Measurements from ENCODE around the gene MRPS12. TPM values are rescaled to one million over a fixed set of nuclear protein-coding genes. Genes with fewer than 3 reads are reported as not detected.
"Not testable (repeated sequence)": the region's sequence is repeated elsewhere in the genome, so short reads cannot be mapped to it uniquely, and the experiment has no call there.

Gene MRPS12
- total RNA-seq, 4 donors from 2014 or later = 29.9 to 43.9 (median 33.1) TPM

DNA sequence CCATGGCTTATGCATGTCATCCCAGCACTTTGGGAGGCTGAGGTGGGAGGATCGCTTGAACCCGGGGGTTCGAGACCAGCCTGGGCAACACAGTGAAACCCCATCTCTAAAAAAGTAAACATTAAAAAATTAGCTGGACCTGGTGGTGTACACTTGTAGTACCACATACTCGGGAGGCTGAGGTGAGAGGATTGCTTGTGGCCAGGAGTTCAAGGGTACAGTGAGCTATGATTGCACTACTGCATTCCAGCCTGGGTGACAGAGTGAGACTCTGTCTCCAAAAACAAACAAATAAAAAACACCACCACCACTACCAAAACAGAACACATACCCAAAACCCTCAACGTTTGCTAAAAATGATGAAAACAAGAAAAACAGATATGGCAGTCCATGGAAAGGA, 28.9 kb downstream of the MRPS12 start:
- H3K4me3 ChIP-seq = no peak overlapping the region
- 81% methylated on average over 5 of the region's 5 CpGs for WGBS, 2 donors
- no peak for TF ChIP-seq POLR2A (IDR thresholded peaks at IDR 0.05)
- no peak for DNase-seq (ENCODE audit: low spot score in 2 of 2)
- no peaks in the 10 kb centered on the region for H3K9me3 ChIP-seq
- H3K27ac ChIP-seq = no peak overlapping the region
- H3K36me3 ChIP-seq = peaks cover 0 to 21% (median 0%) of the 10 kb centered on the region in 3 donors
- H3K4me1 ChIP-seq = peaks cover 0 to 11% (median 0%) of the 10 kb centered on the region in 4 donors
- no peaks in the 10 kb centered on the region for H3K27me3 ChIP-seq

DNA sequence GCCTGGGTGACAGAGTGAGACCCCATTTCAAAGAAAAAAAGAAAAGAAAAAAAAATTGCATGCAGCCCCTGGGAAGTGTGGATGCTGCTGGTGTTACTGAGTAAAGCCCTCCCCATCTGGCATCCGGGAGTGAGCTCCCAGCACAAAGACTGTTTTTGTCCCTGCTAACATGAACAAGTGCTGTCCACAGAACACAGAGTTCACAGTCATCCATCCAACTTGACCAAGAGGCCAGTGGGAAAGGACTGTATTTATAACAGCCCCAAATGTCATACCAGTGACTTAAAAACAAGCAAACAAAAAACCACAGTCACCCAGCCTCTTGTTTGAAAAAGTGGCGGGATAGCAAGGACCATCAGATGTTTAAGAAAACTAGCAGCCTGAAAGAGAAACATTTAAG, 34.0 kb downstream of the MRPS12 start:
- DNase-seq (ENCODE audit: low spot score in 2 of 2) = no peak
- TF ChIP-seq POLR2A (IDR thresholded peaks at IDR 0.05) (no peak), EP300 (IDR thresholded peaks at IDR 0.05) (no peak)
- TF ChIP-seq, protein P1, sequence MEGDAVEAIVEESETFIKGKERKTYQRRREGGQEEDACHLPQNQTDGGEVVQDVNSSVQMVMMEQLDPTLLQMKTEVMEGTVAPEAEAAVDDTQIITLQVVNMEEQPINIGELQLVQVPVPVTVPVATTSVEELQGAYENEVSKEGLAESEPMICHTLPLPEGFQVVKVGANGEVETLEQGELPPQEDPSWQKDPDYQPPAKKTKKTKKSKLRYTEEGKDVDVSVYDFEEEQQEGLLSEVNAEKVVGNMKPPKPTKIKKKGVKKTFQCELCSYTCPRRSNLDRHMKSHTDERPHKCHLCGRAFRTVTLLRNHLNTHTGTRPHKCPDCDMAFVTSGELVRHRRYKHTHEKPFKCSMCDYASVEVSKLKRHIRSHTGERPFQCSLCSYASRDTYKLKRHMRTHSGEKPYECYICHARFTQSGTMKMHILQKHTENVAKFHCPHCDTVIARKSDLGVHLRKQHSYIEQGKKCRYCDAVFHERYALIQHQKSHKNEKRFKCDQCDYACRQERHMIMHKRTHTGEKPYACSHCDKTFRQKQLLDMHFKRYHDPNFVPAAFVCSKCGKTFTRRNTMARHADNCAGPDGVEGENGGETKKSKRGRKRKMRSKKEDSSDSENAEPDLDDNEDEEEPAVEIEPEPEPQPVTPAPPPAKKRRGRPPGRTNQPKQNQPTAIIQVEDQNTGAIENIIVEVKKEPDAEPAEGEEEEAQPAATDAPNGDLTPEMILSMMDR (IDR thresholded peaks at IDR 0.05) = no peak
- 77 to 87% methylated on average over 2 of the region's 2 CpGs for whole genome bisulfite sequencing, 2 donors
- H3K27me3 ChIP-seq = no peaks in the 10 kb centered on the region
- H3K9me3 ChIP-seq = no peaks in the 10 kb centered on the region
- no peak overlapping the region for H3K4me3 ChIP-seq
- H3K36me3 ChIP-seq = peaks cover 0 to 16% (median 0%) of the 10 kb centered on the region in 3 donors
- H3K27ac ChIP-seq = no peak overlapping the region
- H3K4me1 ChIP-seq = peaks cover 0 to 11% (median 0%) of the 10 kb centered on the region in 4 donors

DNA sequence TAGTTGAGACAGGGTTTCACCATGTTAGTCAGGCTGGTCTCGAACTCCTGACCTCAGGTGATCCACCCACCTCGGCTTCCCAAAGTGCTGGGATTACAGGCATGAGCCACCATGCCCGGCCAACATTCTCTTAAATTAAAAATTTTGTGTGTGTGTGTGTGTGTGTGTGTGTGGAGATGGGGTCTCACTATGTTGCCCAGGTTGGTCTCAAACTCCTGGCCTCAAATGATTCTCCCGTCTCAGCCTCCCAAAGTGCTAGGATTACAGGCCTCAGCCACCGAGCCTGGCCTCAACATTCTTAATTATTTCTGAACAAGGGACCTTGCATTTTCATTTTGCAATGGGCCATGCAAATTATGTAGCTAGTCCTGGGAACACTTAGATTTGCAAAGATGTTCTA, 35.4 kb downstream of the MRPS12 start:
- DNase-seq (ENCODE audit: low spot score in 2 of 2); H3K27me3 ChIP-seq; H3K27ac ChIP-seq; H3K9me3 ChIP-seq; H3K4me3 ChIP-seq: not testable (repeated sequence)
- H3K4me1 ChIP-seq = peaks cover 0 to 15% (median 0%) of the 10 kb centered on the region in 4 donors
- H3K36me3 ChIP-seq = peaks cover 0 to 21% (median 0%) of the 10 kb centered on the region in 3 donors
- 93 to 97% methylated on average over 5 of the region's 5 CpGs for WGBS, 2 donors

DNA sequence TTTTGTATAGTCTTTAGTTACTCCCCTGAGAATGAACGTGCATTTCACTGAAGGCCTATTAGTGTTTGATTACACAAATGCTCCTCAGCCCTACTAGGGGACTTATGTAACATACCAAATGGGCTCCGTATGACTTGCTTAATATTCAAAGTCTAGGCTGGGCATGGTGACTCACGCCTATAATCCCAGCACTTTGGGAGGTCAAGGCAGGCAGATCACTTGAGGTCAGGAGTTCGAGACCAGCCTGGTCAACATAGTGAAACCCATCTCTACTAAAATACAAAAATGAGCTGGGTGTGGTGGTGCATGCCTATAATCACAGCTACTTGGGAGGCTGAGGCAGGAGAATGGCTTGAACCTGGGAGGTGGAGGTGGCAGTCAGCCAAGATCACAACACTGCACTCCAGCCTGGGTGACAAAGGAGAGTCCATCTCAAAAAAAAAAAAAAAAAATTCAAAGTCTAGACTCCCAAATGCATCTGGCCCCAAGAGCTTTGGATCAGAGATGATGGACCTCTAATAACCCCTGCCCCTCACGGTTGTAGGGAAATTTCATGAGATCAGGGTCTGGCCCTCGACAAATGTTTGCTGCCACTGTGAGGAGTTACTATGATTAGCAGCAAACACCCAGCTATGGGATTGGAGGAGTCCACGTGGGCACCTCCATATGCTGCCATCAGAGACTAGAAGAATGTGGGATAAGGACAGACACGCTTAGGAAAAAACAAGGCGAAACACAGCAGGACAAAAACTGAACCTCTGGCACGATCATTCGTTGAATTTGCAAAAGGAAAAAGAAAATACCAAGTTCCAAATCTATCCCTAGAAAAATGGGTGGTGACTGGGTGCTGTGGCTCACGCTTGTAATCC, 40.2 kb downstream of the MRPS12 start:
- Histone ChIP-seq H3K4me1 (peaks cover 0 to 10% (median 0%) of the 10 kb centered on the region in 4 donors), H3K27ac (no peak overlapping the region), H3K36me3 (peaks cover 0 to 5% (median 0%) of the 10 kb centered on the region in 3 donors), H3K4me3 (no peak overlapping the region), H3K27me3 (no peaks in the 10 kb centered on the region), H3K9me3 (no peaks in the 10 kb centered on the region)
- DNase-seq (ENCODE audit: low spot score in 2 of 2) = no peak
- 80 to 82% methylated on average over 12 of the region's 12 CpGs for WGBS, 2 donors
- no peak for TF ChIP-seq POLR2A (IDR thresholded peaks at IDR 0.05)
- TF ChIP-seq, protein P1 (IDR thresholded peaks at IDR 0.05) = no peak
- no peak for TF ChIP-seq EP300 (IDR thresholded peaks at IDR 0.05)

DNA sequence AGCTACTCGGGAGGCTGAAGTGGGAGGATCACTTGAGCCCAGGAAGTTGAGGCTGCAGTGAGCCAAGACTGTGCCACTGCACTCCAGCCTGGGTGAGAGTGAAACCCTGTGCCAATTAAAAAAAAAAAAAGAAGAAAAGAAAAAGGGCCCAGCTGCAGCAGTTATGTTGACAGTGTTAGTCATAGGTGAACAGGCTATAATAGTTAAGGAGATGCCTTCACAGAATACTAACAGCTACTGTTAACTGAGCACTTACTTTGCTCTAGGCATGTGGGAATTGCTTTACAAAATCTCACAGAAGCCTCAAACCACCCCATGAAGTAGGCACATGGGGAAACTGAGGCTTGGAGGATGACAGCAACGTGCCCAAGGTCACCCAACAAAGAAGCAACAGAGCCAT, 40.9 kb downstream of the MRPS12 start:
- Histone ChIP-seq H3K4me1 (peaks cover 0 to 18% (median 0%) of the 10 kb centered on the region in 4 donors), H3K27ac (no peak overlapping the region), H3K9me3 (no peaks in the 10 kb centered on the region), H3K4me3 (no peak overlapping the region), H3K27me3 (no peaks in the 10 kb centered on the region), H3K36me3 (peaks cover 0 to 5% (median 0%) of the 10 kb centered on the region in 3 donors)
- DNase-seq (ENCODE audit: low spot score in 2 of 2) = no peak
- TF ChIP-seq EP300 (IDR thresholded peaks at IDR 0.05) (no peak), POLR2A (IDR thresholded peaks at IDR 0.05) (no peak)
- TF ChIP-seq, protein P1 (IDR thresholded peaks at IDR 0.05) = no peak
- WGBS, 2 donors = 85 to 95% methylated on average over 2 of the region's 2 CpGs

DNA sequence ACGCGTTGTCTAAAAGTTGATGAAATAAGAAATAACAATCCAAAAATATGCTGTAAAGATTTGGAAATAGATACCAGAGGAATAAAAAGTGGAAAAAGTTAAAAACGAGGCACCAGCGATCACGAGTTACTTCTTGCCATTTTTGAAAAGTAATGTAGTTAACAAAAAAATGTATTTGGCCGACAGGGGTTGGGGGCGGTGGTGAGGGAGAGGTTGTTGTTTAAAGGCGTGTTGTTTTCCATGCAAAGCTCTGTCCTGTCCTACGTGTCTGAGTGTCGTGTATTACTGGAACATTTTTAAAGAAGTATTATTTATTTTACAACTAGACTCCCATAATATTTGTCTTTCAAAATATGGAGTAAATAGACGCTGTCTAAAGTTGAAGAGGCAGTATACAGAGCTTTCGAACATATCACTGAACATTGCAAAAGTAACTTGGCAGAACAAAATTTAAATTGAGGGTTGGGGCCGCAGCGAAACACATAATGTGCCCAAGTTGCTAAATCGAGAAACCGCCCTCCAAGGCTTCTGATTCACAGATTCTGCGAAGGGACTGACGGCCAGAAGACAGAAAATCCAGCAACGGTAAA, 44.0 kb downstream of the MRPS12 start:
- peaks cover 0 to 21% (median 0%) of the 10 kb centered on the region in 4 donors for H3K4me1 ChIP-seq
- TF ChIP-seq POLR2A (IDR thresholded peaks at IDR 0.05) (no peak), EP300 (IDR thresholded peaks at IDR 0.05) (no peak)
- TF ChIP-seq, protein P1 (IDR thresholded peaks at IDR 0.05) = no peak
- H3K4me3 ChIP-seq = peak overlapping the region; percentile 55 to 76 (median 63)
- peak overlapping the region; percentile 87 to 96 (median 90) for H3K27ac ChIP-seq
- DNase-seq (ENCODE audit: low spot score in 2 of 2) = no peak
- WGBS, 2 donors = 20 to 21% methylated on average over 19 of the region's 19 CpGs
- no peaks in the 10 kb centered on the region for H3K27me3 ChIP-seq
- H3K9me3 ChIP-seq = no peaks in the 10 kb centered on the region
- H3K36me3 ChIP-seq = peaks cover 0 to 5% (median 0%) of the 10 kb centered on the region in 3 donors

All from tibial nerve (tissue), 4 donors.